GM12891 (cell line): ENCODE results near the gene TMEM158.

ENCODE experiments used
- DNase-seq: peaks from one replicate; pipeline ENCODE4 v3.0.0; 2011; ENCODE audit warnings: low spot score; ENCODE audit not compliant: insufficient read length
- FAIRE-seq: peaks from 2 replicates; lab custom pipeline; 2011; peaks lifted over from hg19 to GRCh38; lab: Jason Lieb, UNC
- PAX5 ChIP-seq: IDR thresholded peaks from 2 replicates; pipeline ENCODE4 v1.6.1; 2011; ENCODE audit warnings: low read length, moderate library complexity, mild to moderate bottlenecking; ENCODE audit not compliant: insufficient read depth, severe bottlenecking
- POLR2A ChIP-seq: IDR thresholded peaks from 2 replicates; pipeline ENCODE4 v1.6.1; 2011; ENCODE audit warnings: low read depth, low read length, control low read depth
- POLR2AphosphoS5 ChIP-seq: IDR thresholded peaks from 2 replicates; pipeline ENCODE4 v1.6.1; 2011; ENCODE audit warnings: low read depth, low read length, control low read depth
- POU2F2 ChIP-seq: IDR thresholded peaks from 2 replicates; pipeline ENCODE4 v1.6.1; 2011; ENCODE audit warnings: low read depth, mild to moderate bottlenecking, control low read depth, low read length, moderate library complexity
- SPI1 ChIP-seq: IDR thresholded peaks from 2 replicates; pipeline ENCODE4 v1.6.1; 2011; ENCODE audit warnings: low read depth, low read length, control low read depth
- TAF1 ChIP-seq: IDR thresholded peaks from 2 replicates; pipeline ENCODE4 v1.6.1; 2011; ENCODE audit warnings: low read depth, low read length, control low read depth

TMEM158 gene

GRCh38 chr3:45179163-45179562, 46.9 kb downstream of the TMEM158 start:
- no peak for TF ChIP-seq PAX5
- TF ChIP-seq POLR2A, result no peak
- TF ChIP-seq POU2F2, result no peak
- no peak for TF ChIP-seq SPI1
- TF ChIP-seq POLR2AphosphoS5, result no peak
- TF ChIP-seq TAF1, result no peak
- FAIRE-seq, result no peak

GRCh38 chr3:45178183-45179023, 47.7 kb downstream of the TMEM158 start:
- FAIRE-seq, result no peak
- TF ChIP-seq TAF1 (no peak), PAX5 (no peak), POU2F2 (no peak), SPI1 (no peak), POLR2A (no peak), POLR2AphosphoS5 (no peak)
- DNase-seq, result no peak

More at GRCh38 chr3:45179163-45179562, 46.9 kb downstream of the TMEM158 start:
- DNase-seq, result no peak

- TF ChIP-seq SPI1, result no peak
- no peak for TF ChIP-seq TAF1
- TF ChIP-seq POU2F2, result no peak
- TF ChIP-seq POLR2AphosphoS5, result no peak
- no peak for TF ChIP-seq POLR2A
- TF ChIP-seq PAX5, result no peak
Observed at GRCh38 chr3:45176912-45177311, 49.2 kb downstream of the TMEM158 start.

More at GRCh38 chr3:45176912-45177311, 49.2 kb downstream of the TMEM158 start:
- no peak for DNase-seq
- FAIRE-seq, result no peak
